Fibroblast of skin of left biceps (primary cell): ENCODE measurements around the gene HDAC4.
A peak's percentile ranks its signal among the peaks of the same experiment; 100 is the strongest.

Source experiments
- DNase-seq, 2 experiments: peaks; one replicate each; pipeline ENCODE4 v3.0.0-alpha.2; 2013; ENCODE audit warnings: low read depth in 2 of 2

The HDAC4 gene

GRCh38 chr2:239267288-239267951, 133.4 kb downstream of the HDAC4 start:
- DNase-seq = peak in 1 of 2 experiments; percentile 63

- DNase-seq = no peak
Measured at GRCh38 chr2:239266779-239267287, 134.0 kb downstream of the HDAC4 start.

DNA sequence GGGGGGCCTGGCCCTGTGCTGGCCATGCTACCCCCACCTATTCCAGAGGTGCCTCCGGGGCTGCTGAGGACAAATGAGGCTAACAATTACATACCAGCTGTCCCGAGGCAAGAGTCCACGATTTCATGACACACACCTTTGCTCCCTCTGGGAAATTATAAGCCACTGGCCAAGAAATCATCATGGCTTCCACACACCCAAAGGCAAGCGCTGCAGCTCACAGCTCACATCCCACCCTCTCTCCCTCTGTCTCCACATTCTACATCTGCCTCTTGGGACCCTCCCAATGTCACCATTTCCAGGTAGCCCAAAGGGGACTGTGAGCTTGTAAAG, 134.4 kb downstream of the HDAC4 start:
- DNase-seq = no peak

DNA sequence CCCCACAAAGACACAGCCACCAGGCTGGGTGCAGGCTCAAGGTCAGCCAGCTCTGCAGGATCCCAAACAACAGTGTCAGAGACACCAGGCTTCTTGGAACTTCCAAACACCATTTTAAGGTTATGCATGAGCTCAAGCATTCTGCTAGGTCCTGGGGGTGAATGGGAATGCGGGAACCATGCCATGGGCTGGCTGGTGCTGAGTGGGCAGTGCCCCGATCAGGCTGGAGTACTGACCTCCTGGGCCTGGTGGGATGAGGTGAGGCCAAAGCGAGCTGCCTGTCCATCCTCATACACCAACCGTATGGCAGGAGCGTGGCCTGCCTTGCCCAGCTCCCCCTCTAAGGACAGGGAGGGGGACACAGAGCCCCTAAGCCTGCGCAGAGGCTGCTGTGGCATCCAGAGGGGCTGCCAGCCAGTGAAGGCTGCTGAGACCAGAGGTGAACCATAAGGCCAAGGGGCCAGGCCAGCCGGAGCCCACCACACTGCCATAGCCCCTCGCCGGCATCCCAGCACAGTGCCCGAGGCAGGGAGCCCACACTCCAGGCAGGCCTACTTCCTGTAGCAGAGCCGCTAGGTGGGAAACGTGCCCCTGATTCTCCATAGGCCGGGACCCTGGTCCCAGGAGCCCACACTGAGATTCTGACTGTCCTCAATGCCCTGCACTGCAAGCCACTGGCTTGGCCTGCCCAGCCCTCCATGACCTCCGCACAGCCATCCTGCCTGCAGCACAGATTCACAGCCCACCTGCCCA, 135.0 kb downstream of the HDAC4 start:
- no peak for DNase-seq

GRCh38 chr2:239264838-239265651, 135.8 kb downstream of the HDAC4 start:
- peak in 1 of 2 experiments; percentile 53 for DNase-seq

DNA sequence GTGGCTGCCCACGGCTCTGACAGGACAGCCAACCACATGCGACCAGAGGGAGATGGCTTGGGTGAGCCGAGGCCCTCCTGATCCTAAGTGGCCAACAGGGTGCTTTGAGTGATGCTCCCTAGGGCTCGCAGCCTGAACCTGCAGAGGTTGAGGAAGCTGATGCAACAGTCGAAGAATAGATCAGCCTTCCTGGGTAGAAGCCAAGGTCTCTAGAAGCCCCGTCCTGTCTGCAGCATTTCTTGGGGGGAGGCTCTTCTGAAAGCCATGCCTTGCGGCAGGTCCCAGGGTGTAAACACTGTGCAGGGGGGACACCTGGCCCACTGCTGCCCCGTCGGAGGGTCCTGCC, 136.4 kb downstream of the HDAC4 start:
- DNase-seq = peak in 1 of 2 experiments; percentile 66

DNA sequence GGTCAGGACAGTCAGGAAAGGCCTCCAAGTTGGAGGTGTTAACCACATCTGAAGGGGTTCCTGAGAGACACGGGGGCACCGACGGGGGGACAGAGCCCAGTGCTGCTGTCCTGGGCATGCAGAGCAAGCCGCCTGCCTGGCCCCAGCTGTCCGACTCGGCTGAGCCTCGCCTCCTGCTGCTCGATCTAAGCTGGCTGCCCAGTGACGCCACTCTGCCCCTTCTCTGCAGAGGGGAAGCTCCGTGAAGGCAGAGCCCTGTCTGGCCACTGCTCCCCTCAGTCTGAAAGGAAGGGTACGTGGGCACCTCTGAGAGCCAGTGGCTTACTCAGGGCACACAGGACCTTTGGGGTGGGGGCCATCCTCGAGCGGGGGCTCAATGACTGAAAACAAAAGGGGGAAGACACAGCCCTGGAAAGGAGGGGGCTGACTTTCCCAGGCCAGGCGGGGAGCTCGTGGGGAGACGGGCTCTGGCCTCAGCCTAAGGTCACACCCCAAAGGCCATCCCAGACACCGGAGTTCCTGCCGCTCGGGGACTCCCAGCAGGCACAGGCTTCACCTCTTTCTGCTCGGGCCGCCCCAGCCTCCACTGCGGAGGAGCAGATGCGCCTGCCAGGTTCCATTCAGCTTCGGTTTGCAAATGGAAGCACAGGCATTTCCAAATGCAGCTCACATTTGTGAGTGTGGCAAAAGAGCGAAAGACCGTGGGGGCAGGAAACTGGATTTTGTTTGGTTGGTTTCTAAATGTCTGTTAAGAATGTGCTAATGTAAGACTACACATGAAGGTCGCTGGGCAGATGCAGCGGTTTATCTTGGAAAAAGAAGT, 136.9 kb downstream of the HDAC4 start:
- no peak for DNase-seq

DNA sequence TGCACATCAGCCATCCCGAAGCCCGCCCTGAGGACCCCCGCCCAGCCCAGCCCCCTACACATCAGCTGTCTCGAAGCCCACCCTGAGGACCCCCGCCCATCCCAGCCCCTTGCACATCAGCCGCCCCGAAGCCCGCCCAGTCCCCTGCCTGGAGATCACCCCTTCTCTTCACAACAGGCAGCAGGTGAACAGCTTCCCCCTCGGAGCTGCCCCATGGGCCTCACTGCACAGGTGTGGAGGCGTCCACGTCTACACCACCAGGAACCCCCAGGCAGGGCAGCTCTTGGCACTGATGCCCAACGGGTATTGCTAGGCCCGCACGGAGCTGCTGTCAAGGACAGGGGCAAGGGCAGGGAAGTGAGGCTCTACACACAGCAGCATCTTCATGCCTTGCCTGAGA, 137.6 kb downstream of the HDAC4 start:
- DNase-seq = no peak

DNA sequence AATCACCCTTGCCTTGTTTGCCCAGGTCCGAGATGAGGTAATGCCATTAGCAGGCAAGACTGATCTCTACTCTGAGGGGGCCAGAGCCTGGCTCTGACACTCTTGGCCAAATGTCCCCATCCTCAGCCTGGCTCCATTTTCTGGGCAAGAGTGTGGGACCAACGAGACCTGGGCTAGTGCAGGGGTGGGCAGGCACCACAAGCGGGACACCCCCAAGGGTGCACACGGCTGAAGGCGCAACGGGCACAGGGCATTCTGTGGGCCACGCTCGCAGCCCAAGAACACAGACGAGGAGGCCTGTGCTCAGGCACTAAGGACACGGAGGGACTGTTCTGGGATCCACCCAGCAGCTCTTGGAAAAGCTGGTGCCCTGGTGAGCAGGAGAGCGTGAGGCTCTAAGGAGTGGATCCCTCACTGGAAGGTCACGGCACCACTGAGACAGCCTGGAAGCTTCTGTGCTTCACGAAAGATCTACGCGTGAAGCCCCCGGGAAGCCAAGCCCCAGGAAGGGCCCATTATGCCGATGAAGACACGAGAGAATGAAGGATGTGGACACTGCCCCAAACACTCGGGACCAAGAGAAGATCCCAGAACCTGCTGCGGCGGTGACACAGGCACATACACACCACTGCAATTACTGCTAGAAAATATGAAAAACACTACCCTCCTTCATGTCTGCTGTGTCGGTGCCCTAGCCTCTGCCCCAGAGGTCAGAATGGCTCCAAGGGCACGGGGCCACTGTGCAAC, 138.2 kb downstream of the HDAC4 start:
- no peak for DNase-seq

GRCh38 chr2:239261796-239262483, 138.9 kb downstream of the HDAC4 start:
- no peak for DNase-seq

GRCh38 chr2:239261356-239261755, 139.5 kb downstream of the HDAC4 start:
- no peak for DNase-seq

GRCh38 chr2:239260546-239261327, 140.1 kb downstream of the HDAC4 start:
- no peak for DNase-seq

DNA sequence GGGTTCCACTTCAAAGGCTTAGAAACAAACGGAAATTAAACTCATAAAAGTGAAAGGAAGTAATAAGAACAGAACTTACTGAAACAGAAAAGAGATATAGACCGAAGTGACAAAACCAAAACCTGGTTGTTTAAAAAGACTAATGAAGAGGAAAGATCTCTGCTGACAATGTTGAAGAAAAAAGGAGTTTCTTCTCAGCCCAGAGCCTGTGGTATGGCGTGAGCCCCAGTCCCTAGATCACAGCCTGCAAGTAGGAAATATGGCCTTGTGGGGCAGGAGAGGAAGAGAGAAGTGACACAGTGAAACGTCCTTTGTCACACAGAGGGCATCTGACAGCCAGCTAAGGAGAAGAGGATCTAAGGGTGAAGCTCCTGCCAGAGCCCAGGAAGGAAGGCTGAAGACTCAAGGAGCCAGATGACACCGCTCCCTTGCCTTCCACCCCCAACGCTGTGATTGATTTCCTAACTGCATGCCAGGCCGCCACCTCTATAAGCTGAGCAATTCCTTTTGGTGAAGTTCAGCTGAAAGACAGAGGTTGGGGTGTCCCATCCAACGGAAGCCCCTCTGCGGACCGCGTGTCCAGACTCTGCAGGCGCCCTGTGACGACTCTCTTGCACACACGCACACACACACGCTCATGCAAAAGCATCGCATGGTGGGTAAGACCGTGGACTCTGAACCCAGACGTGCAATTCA, 141.1 kb downstream of the HDAC4 start:
- no peak for DNase-seq

DNA sequence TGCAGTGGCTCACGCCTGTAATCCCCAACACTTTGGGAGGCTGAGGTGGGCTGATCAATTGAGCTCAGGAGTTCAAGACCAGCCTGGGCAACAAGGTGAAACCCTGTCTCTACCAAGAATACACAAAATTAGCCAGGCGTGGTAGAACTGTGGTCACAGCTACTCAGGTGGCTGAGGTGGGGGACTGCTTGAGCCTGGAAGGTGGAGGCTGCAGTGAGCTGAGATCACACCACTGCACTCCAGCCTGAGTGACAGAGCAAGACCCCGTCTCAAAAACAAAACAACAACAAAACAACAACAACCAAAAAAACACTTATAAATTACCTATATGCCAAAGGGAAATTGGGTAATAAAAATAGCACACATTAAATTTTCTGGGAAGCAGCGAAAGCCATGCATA, 141.6 kb downstream of the HDAC4 start:
- DNase-seq = no peak

DNA sequence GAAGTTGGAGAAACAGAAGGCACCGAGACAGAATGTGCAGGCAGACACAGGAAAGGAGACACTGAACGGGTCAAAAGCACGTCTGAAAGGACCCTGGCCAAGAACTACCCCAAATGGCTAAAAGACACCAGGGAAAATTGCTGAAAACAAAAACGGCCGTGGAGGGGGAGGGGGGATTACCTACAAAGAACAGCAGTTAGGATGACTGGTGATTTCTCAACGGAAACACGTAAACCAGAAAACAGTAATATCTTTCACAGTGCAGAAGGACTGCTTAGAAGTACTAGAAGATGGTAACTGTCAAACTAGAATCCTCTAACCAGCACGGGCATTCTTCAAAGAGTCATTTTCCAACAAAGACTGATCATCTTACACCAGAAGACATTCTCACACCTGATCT, 142.6 kb downstream of the HDAC4 start:
- no peak for DNase-seq

GRCh38 chr2:239257511-239257937, 143.3 kb downstream of the HDAC4 start:
- peak in 1 of 2 experiments; percentile 72 for DNase-seq

GRCh38 chr2:239256350-239256743, 144.5 kb downstream of the HDAC4 start:
- no peak for DNase-seq

- no peak for DNase-seq
Measured at GRCh38 chr2:239255628-239256349, 145.0 kb downstream of the HDAC4 start.
